Lung (tissue), 12 donors: ENCODE data around the gene CIAPIN1. TPM values are rescaled to one million over a fixed set of nuclear protein-coding genes. Genes with fewer than 3 reads are reported as not detected.
A peak's percentile ranks its signal among the peaks of the same experiment; 100 is the strongest.

Source experiments
- ATAC-seq: fragments of 200-7000 bp; cut with Tn5 transposase; one replicate; pipeline ENCODE4 v1.9.1; 2020; ENCODE audit warnings: moderate number of reproducible peaks; ENCODE audit not compliant: insufficient read depth, low FRiP score
- DNase-seq, 3 donors: peaks; one replicate each; pipeline ENCODE4 v3.0.0-alpha.2; 2013 to 2017
- H3K27ac ChIP-seq, 2 donors: one replicate each; pipeline ENCODE4 v1.5.1; 2013; ENCODE audit warnings: mild to moderate bottlenecking in 2 of 2, moderate library complexity in 2 of 2, control low read depth in 1 of 2, inconsistent platforms in 1 of 2, low read depth in 1 of 2, low read length in 1 of 2
- H3K27me3 ChIP-seq, 3 donors: one replicate each; pipeline ENCODE4 v1.5.1; 2013; ENCODE audit warnings: low read length in 2 of 3; ENCODE audit not compliant: control insufficient read depth in 3 of 3, insufficient read depth in 3 of 3
- H3K36me3 ChIP-seq, 4 donors: one replicate each; pipeline ENCODE4 v1.5.1; 2013; ENCODE audit warnings: low read length in 4 of 4, mild to moderate bottlenecking in 1 of 4, moderate library complexity in 1 of 4; ENCODE audit not compliant: control insufficient read depth in 4 of 4, insufficient read depth in 4 of 4
- H3K4me1 ChIP-seq, 5 donors: one replicate each; pipeline ENCODE4 v1.5.1; 2013; ENCODE audit warnings: low read length in 5 of 5, mild to moderate bottlenecking in 2 of 5, moderate library complexity in 1 of 5; ENCODE audit not compliant: control insufficient read depth in 5 of 5, insufficient read depth in 5 of 5
- H3K4me3 ChIP-seq: one replicate; pipeline ENCODE4 v1.5.1; 2013; ENCODE audit warnings: mild to moderate bottlenecking, control low read depth, moderate library complexity
- H3K9ac ChIP-seq, 2 donors: one replicate each; pipeline ENCODE4 v1.5.1; 2013; ENCODE audit warnings: low read length in 2 of 2, control low read depth in 1 of 2; ENCODE audit not compliant: insufficient read depth in 1 of 2
- H3K9me3 ChIP-seq, 4 donors: one replicate each; pipeline ENCODE4 v1.5.1; 2013; ENCODE audit warnings: low read length in 3 of 4, mild to moderate bottlenecking in 1 of 4, moderate library complexity in 1 of 4; ENCODE audit not compliant: control insufficient read depth in 4 of 4, insufficient read depth in 3 of 4
- CTCF ChIP-seq: IDR thresholded peaks from 2 replicates; pipeline ENCODE4 v1.5.1; 2012; ENCODE audit warnings: mild to moderate bottlenecking; ENCODE audit errors: control extremely low read depth, extremely low read depth
- whole genome bisulfite sequencing, 2 donors: extraction: QIAGEN DNeasy Blood & Tissue Kit; methylation state at CpG; one replicate each; pipeline ENCODE4 v1.1.7; 2013; 5-methylcytosine and 5-hydroxymethylcytosine counted together
- polyA plus RNA-seq, 2 donors: library from polyadenylated mRNA; stranded (reverse); fragments of 200-250 nt; gene quantifications; one replicate each; pipeline ENCODE4 v1.2.1, GENCODE V29; 2013
- total RNA-seq, 2 donors: library from RNA; depleted of rRNA in 1 of 2; stranded (reverse); fragments of >200 nt in 1 of 2; gene quantifications; one replicate each; pipeline ENCODE4 v1.2.1, GENCODE V29; 2014 to 2021
- donor health status: control.
- donor health status: control.
- donor health status: Bipolar disorder and iron deficiency.
- donor health status: healthy.
- donor health status: DM: yes; HTN: yes; CAD: no.

Gene CIAPIN1
- total and polyA plus RNA-seq, 4 donors = 24.0 to 69.6 (median 37.7) TPM

- 94 to 95% methylated on average over 15 to 16 of the region's 16 CpGs for WGBS, 2 donors
- no peaks in the 10 kb centered on the region for H3K9me3 ChIP-seq
- no peak for TF ChIP-seq CTCF
- peaks cover 2 to 11% (median 4%) of the 10 kb centered on the region in 5 donors for H3K4me1 ChIP-seq
- no peak overlapping the region for H3K27ac ChIP-seq
- ATAC-seq (no peak), DNase-seq (no peak)
- peaks cover 0 to 8% (median 0%) of the 10 kb centered on the region in 4 donors for H3K36me3 ChIP-seq
- no peaks in the 10 kb centered on the region for H3K27me3 ChIP-seq
- H3K4me3 ChIP-seq = no peak overlapping the region
- H3K9ac ChIP-seq = no peak overlapping the region
Observed at GRCh38 chr16:57382535-57383275, 64.5 kb downstream of the CIAPIN1 start.

- H3K9ac ChIP-seq = no peak overlapping the region
- no peak for DNase-seq
- peaks cover 0 to 8% (median 0%) of the 10 kb centered on the region in 4 donors for H3K36me3 ChIP-seq
- H3K4me1 ChIP-seq = peaks cover 2 to 12% (median 4%) of the 10 kb centered on the region in 5 donors
- TF ChIP-seq CTCF = no peak
- no peak overlapping the region for H3K4me3 ChIP-seq
- H3K9me3 ChIP-seq = no peaks in the 10 kb centered on the region
- H3K27me3 ChIP-seq = no peaks in the 10 kb centered on the region
- H3K27ac ChIP-seq = no peak overlapping the region
- ATAC-seq = no peak
- WGBS, 2 donors = 96 to 97% methylated on average over 35 of the region's 35 CpGs
Observed at GRCh38 chr16:57381791-57382534, 65.2 kb downstream of the CIAPIN1 start.

- Histone ChIP-seq H3K9me3 (no peaks in the 10 kb centered on the region), H3K9ac (no peak overlapping the region), H3K36me3 (peaks cover 0 to 8% (median 0%) of the 10 kb centered on the region in 4 donors), H3K4me3 (no peak overlapping the region), H3K4me1 (peaks cover 0 to 14% (median 0%) of the 10 kb centered on the region in 5 donors), H3K27ac (peak overlapping the region in 1 of 2 donors; percentile 34), H3K27me3 (no peaks in the 10 kb centered on the region)
- ATAC-seq (no peak), DNase-seq (no peak)
- 30 to 42% methylated on average over 8 of the region's 8 CpGs for WGBS, 2 donors
- TF ChIP-seq CTCF = no peak
Observed at GRCh38 chr16:57380671-57381462, 66.3 kb downstream of the CIAPIN1 start.
